GM21825 (cell line): ENCODE data around the gene PIEZO2.

Source experiments
- ATAC-seq: cut with Tn5 transposase; IDR thresholded peaks from one replicate; pipeline ENCODE4 v1.9.1; 2021; ENCODE audit warnings: mild to moderate bottlenecking, moderate library complexity; ENCODE audit not compliant: unreplicated experiment

PIEZO2 gene

GRCh38 chr18:11070593-11070992, 78.8 kb downstream of the PIEZO2 start:
- ATAC-seq: no peak

GRCh38 chr18:11066038-11066437, 83.3 kb downstream of the PIEZO2 start:
- no peak for ATAC-seq

GRCh38 chr18:11064727-11065460, 84.5 kb downstream of the PIEZO2 start:
- no peak for ATAC-seq

GRCh38 chr18:11064106-11064505, 85.3 kb downstream of the PIEZO2 start:
- ATAC-seq: no peak

GRCh38 chr18:11055721-11056120, 93.6 kb downstream of the PIEZO2 start:
- no peak for ATAC-seq

GRCh38 chr18:11054497-11054896, 94.9 kb downstream of the PIEZO2 start:
- no peak for ATAC-seq

- ATAC-seq: no peak
Observed at GRCh38 chr18:11053293-11053692, 96.1 kb downstream of the PIEZO2 start.

GRCh38 chr18:11052800-11053199, 96.6 kb downstream of the PIEZO2 start:
- no peak for ATAC-seq

GRCh38 chr18:11051462-11051861, 97.9 kb downstream of the PIEZO2 start:
- no peak for ATAC-seq

- ATAC-seq: no peak
Observed at GRCh38 chr18:11050966-11051365, 98.4 kb downstream of the PIEZO2 start.

GRCh38 chr18:11047817-11048216, 101.6 kb downstream of the PIEZO2 start:
- ATAC-seq: no peak

GRCh38 chr18:11047156-11047555, 102.2 kb downstream of the PIEZO2 start:
- ATAC-seq: no peak

- no peak for ATAC-seq
Observed at GRCh38 chr18:11046140-11046539, 103.2 kb downstream of the PIEZO2 start.

GRCh38 chr18:11043694-11044093, 105.7 kb downstream of the PIEZO2 start:
- no peak for ATAC-seq

- no peak for ATAC-seq
Observed at GRCh38 chr18:11042247-11042646, 107.1 kb downstream of the PIEZO2 start.

- ATAC-seq: no peak
Observed at GRCh38 chr18:11040823-11041656, 108.3 kb downstream of the PIEZO2 start.

GRCh38 chr18:11040359-11040758, 109.0 kb downstream of the PIEZO2 start:
- no peak for ATAC-seq

GRCh38 chr18:11037533-11038240, 111.7 kb downstream of the PIEZO2 start:
- ATAC-seq: no peak

- no peak for ATAC-seq
Observed at GRCh38 chr18:11035814-11036495, 113.4 kb downstream of the PIEZO2 start.

GRCh38 chr18:11035376-11035775, 114.0 kb downstream of the PIEZO2 start:
- no peak for ATAC-seq

GRCh38 chr18:11034884-11035283, 114.5 kb downstream of the PIEZO2 start:
- ATAC-seq: no peak
